ENCODE results near the gene IGFBP3. TPM values are rescaled to one million over a fixed set of nuclear protein-coding genes. Genes with fewer than 3 reads are reported as not detected.

The IGFBP3 gene
- polyA plus RNA-seq, 1 donor from 2014 or later: 1.6 TPM

DNA sequence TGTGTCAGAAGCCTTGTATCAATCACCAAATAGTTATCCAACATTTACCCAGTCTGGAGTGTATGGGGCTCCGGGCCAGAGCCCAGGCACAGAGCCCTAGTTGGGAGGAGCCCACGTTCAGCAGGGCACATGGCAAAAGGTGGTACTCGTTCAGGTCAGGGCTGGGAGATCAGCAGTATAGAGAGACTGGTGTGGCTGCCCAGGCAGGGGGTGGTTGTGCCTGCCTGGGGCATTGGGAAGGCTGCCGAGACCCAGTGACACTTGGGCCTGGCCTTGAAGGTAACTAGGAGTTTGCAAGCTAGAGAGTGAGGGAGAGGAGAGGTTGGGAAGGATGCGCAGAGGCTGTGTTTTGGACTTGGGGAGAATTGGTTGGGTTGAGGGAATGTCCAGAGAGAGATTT, 48.9 kb upstream of the IGFBP3 start:
- H3K27ac ChIP-seq (ENCODE audit: low read length): no peak overlapping the region
- no peaks in the 10 kb centered on the region for H4K20me1 ChIP-seq (ENCODE audit: insufficient read depth)
- H3K9me3 ChIP-seq (ENCODE audit: low read length): no peaks in the 10 kb centered on the region
- H3K4me2 ChIP-seq (ENCODE audit: low read length): no peak overlapping the region
- no peaks in the 10 kb centered on the region for H3K9me2 ChIP-seq (ENCODE audit: insufficient read depth, low read length)
- no peaks in the 10 kb centered on the region for H3K79me2 ChIP-seq (replicated peaks; ENCODE audit: insufficient read depth, low read length)
- no peaks in the 10 kb centered on the region for H3F3A ChIP-seq (ENCODE audit: insufficient read depth, low read length, poor library complexity, severe bottlenecking)
- no peak overlapping the region for H3K4me3 ChIP-seq (ENCODE audit: low read length)
- no peaks in the 10 kb centered on the region for H3K36me3 ChIP-seq (ENCODE audit: insufficient read depth, low read length)
- H2AFZ ChIP-seq (ENCODE audit: low read depth, low read length): no peak overlapping the region
- H3K27me3 ChIP-seq (ENCODE audit: insufficient read depth, low read depth, low read length): no peaks in the 10 kb centered on the region
- TF ChIP-seq POLR2AphosphoS5 (IDR thresholded peaks at IDR 0.05): no peak
- TF ChIP-seq, protein P1, sequence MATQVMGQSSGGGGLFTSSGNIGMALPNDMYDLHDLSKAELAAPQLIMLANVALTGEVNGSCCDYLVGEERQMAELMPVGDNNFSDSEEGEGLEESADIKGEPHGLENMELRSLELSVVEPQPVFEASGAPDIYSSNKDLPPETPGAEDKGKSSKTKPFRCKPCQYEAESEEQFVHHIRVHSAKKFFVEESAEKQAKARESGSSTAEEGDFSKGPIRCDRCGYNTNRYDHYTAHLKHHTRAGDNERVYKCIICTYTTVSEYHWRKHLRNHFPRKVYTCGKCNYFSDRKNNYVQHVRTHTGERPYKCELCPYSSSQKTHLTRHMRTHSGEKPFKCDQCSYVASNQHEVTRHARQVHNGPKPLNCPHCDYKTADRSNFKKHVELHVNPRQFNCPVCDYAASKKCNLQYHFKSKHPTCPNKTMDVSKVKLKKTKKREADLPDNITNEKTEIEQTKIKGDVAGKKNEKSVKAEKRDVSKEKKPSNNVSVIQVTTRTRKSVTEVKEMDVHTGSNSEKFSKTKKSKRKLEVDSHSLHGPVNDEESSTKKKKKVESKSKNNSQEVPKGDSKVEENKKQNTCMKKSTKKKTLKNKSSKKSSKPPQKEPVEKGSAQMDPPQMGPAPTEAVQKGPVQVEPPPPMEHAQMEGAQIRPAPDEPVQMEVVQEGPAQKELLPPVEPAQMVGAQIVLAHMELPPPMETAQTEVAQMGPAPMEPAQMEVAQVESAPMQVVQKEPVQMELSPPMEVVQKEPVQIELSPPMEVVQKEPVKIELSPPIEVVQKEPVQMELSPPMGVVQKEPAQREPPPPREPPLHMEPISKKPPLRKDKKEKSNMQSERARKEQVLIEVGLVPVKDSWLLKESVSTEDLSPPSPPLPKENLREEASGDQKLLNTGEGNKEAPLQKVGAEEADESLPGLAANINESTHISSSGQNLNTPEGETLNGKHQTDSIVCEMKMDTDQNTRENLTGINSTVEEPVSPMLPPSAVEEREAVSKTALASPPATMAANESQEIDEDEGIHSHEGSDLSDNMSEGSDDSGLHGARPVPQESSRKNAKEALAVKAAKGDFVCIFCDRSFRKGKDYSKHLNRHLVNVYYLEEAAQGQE (IDR thresholded peaks at IDR 0.05; ENCODE audit: borderline replicate concordance): no peak
- no peak for TF ChIP-seq MXI1 (conservative IDR thresholded peaks at IDR 0.05; ENCODE audit: poor library complexity, severe bottlenecking)
- no peak for TF ChIP-seq RAD21 (conservative IDR thresholded peaks at IDR 0.05)
- no peak for TF ChIP-seq TAF1 (IDR thresholded peaks at IDR 0.05; ENCODE audit: low read depth)
- no peak for TF ChIP-seq CTCF (IDR thresholded peaks at IDR 0.05; ENCODE audit: poor library complexity, severe bottlenecking)
- TF ChIP-seq SMC3 (conservative IDR thresholded peaks at IDR 0.05; ENCODE audit: poor library complexity): no peak
- no peak for TF ChIP-seq EP300 (conservative IDR thresholded peaks at IDR 0.05; ENCODE audit: poor library complexity, severe bottlenecking)
- no peak for TF ChIP-seq EZH2 (IDR thresholded peaks at IDR 0.05; ENCODE audit: borderline replicate concordance, insufficient read depth, low read length, poor library complexity, severe bottlenecking)
- no peak overlapping the region for H3K9ac ChIP-seq (ENCODE audit: low read length)

GRCh38 chr7:45968856-45969541, 47.9 kb upstream of the IGFBP3 start:
- Histone ChIP-seq H3K27ac (ENCODE audit: low read length) (no peak overlapping the region), H3K36me3 (ENCODE audit: insufficient read depth, low read length) (no peaks in the 10 kb centered on the region), H3K9me3 (ENCODE audit: low read length) (no peaks in the 10 kb centered on the region), H3K4me2 (ENCODE audit: low read length) (no peak overlapping the region), H2AFZ (ENCODE audit: low read depth, low read length) (no peak overlapping the region), H3F3A (ENCODE audit: insufficient read depth, low read length, poor library complexity, severe bottlenecking) (no peaks in the 10 kb centered on the region), H3K79me2 (replicated peaks; ENCODE audit: insufficient read depth, low read length) (no peaks in the 10 kb centered on the region), H4K20me1 (ENCODE audit: insufficient read depth) (no peaks in the 10 kb centered on the region), H3K9me2 (ENCODE audit: insufficient read depth, low read length) (no peaks in the 10 kb centered on the region), H3K27me3 (ENCODE audit: insufficient read depth, low read depth, low read length) (no peaks in the 10 kb centered on the region), H3K4me3 (ENCODE audit: low read length) (no peak overlapping the region), H3K9ac (ENCODE audit: low read length) (no peak overlapping the region)
- TF ChIP-seq SMC3 (conservative IDR thresholded peaks at IDR 0.05; ENCODE audit: poor library complexity): no peak
- no peak for TF ChIP-seq CTCF (IDR thresholded peaks at IDR 0.05; ENCODE audit: poor library complexity, severe bottlenecking)
- TF ChIP-seq TAF1 (IDR thresholded peaks at IDR 0.05; ENCODE audit: low read depth): no peak
- no peak for TF ChIP-seq POLR2AphosphoS5 (IDR thresholded peaks at IDR 0.05)
- TF ChIP-seq, protein P1 (IDR thresholded peaks at IDR 0.05; ENCODE audit: borderline replicate concordance): no peak
- TF ChIP-seq EZH2 (IDR thresholded peaks at IDR 0.05; ENCODE audit: borderline replicate concordance, insufficient read depth, low read length, poor library complexity, severe bottlenecking): no peak
- TF ChIP-seq MXI1 (conservative IDR thresholded peaks at IDR 0.05; ENCODE audit: poor library complexity, severe bottlenecking): no peak
- TF ChIP-seq EP300 (conservative IDR thresholded peaks at IDR 0.05; ENCODE audit: poor library complexity, severe bottlenecking): no peak
- TF ChIP-seq RAD21 (conservative IDR thresholded peaks at IDR 0.05): no peak
